Ascending aorta (tissue), 2 donors: ENCODE data around the gene ICAM5. TPM values are rescaled to one million over a fixed set of nuclear protein-coding genes. Genes with fewer than 3 reads are reported as not detected.

Source experiments
- DNase-seq, 2 donors: peaks; one replicate each; pipeline ENCODE4 v3.0.0-alpha.2; 2019; ENCODE audit warnings: low spot score in 2 of 2
- H3K27ac ChIP-seq, 2 donors: fragments of 200-600 bp; sonication (generic); one replicate each; pipeline ENCODE4 v1.5.1; 2016 to 2017; ENCODE audit warnings: mild to moderate bottlenecking in 1 of 2
- H3K27me3 ChIP-seq: fragments of 200-600 bp; sonication (generic); one replicate; pipeline ENCODE4 v1.5.1; 2017
- H3K36me3 ChIP-seq, 2 donors: fragments of 200-600 bp; sonication (generic); one replicate each; pipeline ENCODE4 v1.5.1; 2016
- H3K4me1 ChIP-seq, 2 donors: fragments of 200-600 bp; sonication (generic); one replicate each; pipeline ENCODE4 v1.5.1; 2016 to 2017; ENCODE audit warnings: mild to moderate bottlenecking in 1 of 2
- H3K4me3 ChIP-seq, 2 donors: fragments of 200-600 bp; sonication (generic); one replicate each; pipeline ENCODE4 v1.5.1; 2016 to 2017; ENCODE audit warnings: mild to moderate bottlenecking in 1 of 2
- H3K9me3 ChIP-seq, 2 donors: fragments of 200-600 bp; sonication (generic); one replicate each; pipeline ENCODE4 v1.5.1; 2016
- CTCF ChIP-seq, 3 experiments: fragments of 200-600 bp in 2 of 3; fragments of 450-650 bp in 1 of 3; sonication (generic) in 2 of 3; IDR thresholded peaks; one replicate each; pipeline ENCODE4 v1.5.1; 2016 to 2019; ENCODE audit warnings: antibody characterized with exemption in 3 of 3, mild to moderate bottlenecking in 1 of 3, moderate library complexity in 1 of 3
- intact Hi-C: fragments of 100-400 bp; cut with DNase I; formaldehyde crosslinking; loops from one replicate; pipeline ENCODE4 v1.15.1; 2023
- total RNA-seq: library from RNA; depleted of rRNA; stranded (reverse); fragments of >200 nt; gene quantifications from one replicate; pipeline ENCODE4 v1.1.0, GENCODE V29; 2016

ICAM5 gene
- total RNA-seq, 1 donor from 2014 or later, result 2.2 TPM

GRCh38 chr19:10286803-10287737 is 2.7 kb upstream of the ICAM5 start, which contains the start of gene ICAM4:
Gene ICAM4 (plus strand): TSS chr19:10286955. CDS start chr19:10287013, 58 bp downstream.
- intact Hi-C loops, result no loop called here
- no peak within 1 kb of the TSS for H3K27ac ChIP-seq
- H3K9me3 ChIP-seq, result no peaks in the 10 kb centered on the region
- H3K27me3 ChIP-seq, result peaks cover 8% of the 10 kb centered on the region
- no peak for DNase-seq
- H3K36me3 ChIP-seq, result peaks cover 5 to 8% of the 10 kb centered on the region in 2 donors
- peaks cover 9 to 29% of the 10 kb centered on the region in 2 donors for H3K4me1 ChIP-seq
- TF ChIP-seq CTCF (IDR thresholded peaks at IDR 0.05), result no peak
- peak within 1 kb of the TSS in 1 of 2 donors; percentile 43 for H3K4me3 ChIP-seq

- Histone ChIP-seq H3K36me3 (peaks cover 5 to 8% of the 10 kb centered on the region in 2 donors), H3K27ac (no peak overlapping the region), H3K4me3 (peak overlapping the region; percentile 31 to 62), H3K4me1 (peaks cover 9 to 34% of the 10 kb centered on the region in 2 donors), H3K9me3 (no peaks in the 10 kb centered on the region), H3K27me3 (peaks cover 11% of the 10 kb centered on the region)
- no peak for TF ChIP-seq CTCF (IDR thresholded peaks at IDR 0.05)
- intact Hi-C loops, result no loop called here
- DNase-seq, result no peak
These were observed 1.0 kb upstream of the ICAM5 start for GRCh38 chr19:10288662-10289166.

GRCh38 chr19:10289167-10289835 is 451 bp upstream of the ICAM5 start:
- no peak overlapping the region for H3K27ac ChIP-seq
- no peak for TF ChIP-seq CTCF (IDR thresholded peaks at IDR 0.05)
- no peaks in the 10 kb centered on the region for H3K9me3 ChIP-seq
- intact Hi-C loops, result no loop called here
- H3K36me3 ChIP-seq, result peaks cover 0 to 4% of the 10 kb centered on the region in 2 donors
- H3K4me3 ChIP-seq, result peak overlapping the region; percentile 31 to 62
- no peak for DNase-seq
- H3K4me1 ChIP-seq, result peaks cover 9 to 34% of the 10 kb centered on the region in 2 donors
- peaks cover 13% of the 10 kb centered on the region for H3K27me3 ChIP-seq

GRCh38 chr19:10290357-10290875 is 664 bp downstream of the ICAM5 start:
- peak overlapping the region; percentile 43 to 62 for H3K4me3 ChIP-seq
- H3K36me3 ChIP-seq, result no peaks in the 10 kb centered on the region
- intact Hi-C loops, result no loop called here
- H3K9me3 ChIP-seq, result no peaks in the 10 kb centered on the region
- H3K27me3 ChIP-seq, result peaks cover 17% of the 10 kb centered on the region
- DNase-seq, result no peak
- H3K4me1 ChIP-seq, result peaks cover 9 to 34% of the 10 kb centered on the region in 2 donors
- no peak for TF ChIP-seq CTCF (IDR thresholded peaks at IDR 0.05)
- H3K27ac ChIP-seq, result no peak overlapping the region

GRCh38 chr19:10290876-10291553 is 1.3 kb downstream of the ICAM5 start:
- intact Hi-C loops, result no loop called here
- no peak for TF ChIP-seq CTCF (IDR thresholded peaks at IDR 0.05)
- no peak for DNase-seq
- Histone ChIP-seq H3K4me3 (peak overlapping the region; percentile 43 to 62), H3K9me3 (no peaks in the 10 kb centered on the region), H3K4me1 (peaks cover 9 to 34% of the 10 kb centered on the region in 2 donors), H3K27me3 (peaks cover 19% of the 10 kb centered on the region), H3K27ac (no peak overlapping the region), H3K36me3 (no peaks in the 10 kb centered on the region)
